H1 (cell line): ENCODE results near the gene STEAP3. TPM values are rescaled to one million over a fixed set of nuclear protein-coding genes. Genes with fewer than 3 reads are reported as not detected.
A peak's percentile ranks its signal among the peaks of the same experiment; 100 is the strongest.

Experiments
- CTCF ChIA-PET: fragments of 300-600 bp; sonication (Branson Sonifier 250); formaldehyde crosslinking; loops from one replicate; lab custom pipeline; 2021; ENCODE audit not compliant: partially characterized antibody; lab: Charles Lee
- POLR2A ChIA-PET: fragments of 300-600 bp; sonication (Branson Sonifier 250); formaldehyde crosslinking; loops from one replicate; lab custom pipeline; 2021; ENCODE audit warnings: inconsistent platforms; ENCODE audit not compliant: partially characterized antibody; lab: Charles Lee
- DNase-seq, 2 experiments: peaks; one replicate each; pipeline versions ENCODE4 v3.0.0 to v3.0.0-alpha.2; 2010 to 2022; ENCODE audit warnings: low spot score in 2 of 2, low read depth in 1 of 2, mixed read lengths in 1 of 2
- FAIRE-seq: peaks from 2 replicates; lab custom pipeline; 2011; peaks lifted over from hg19 to GRCh38; lab: Jason Lieb, UNC
- H2AFZ ChIP-seq: 2 replicates; pipeline ENCODE4 v1.8.1; 2012; ENCODE audit warnings: low read length, inconsistent platforms
- H2AK5ac ChIP-seq: 2 replicates; pipeline ENCODE4 v1.6.1; 2013; ENCODE audit warnings: low read depth, low read length
- H2BK120ac ChIP-seq: replicated peaks from 2 replicates; pipeline ENCODE3; 2013; ENCODE audit warnings: low read depth, low read length, inconsistent platforms
- H2BK12ac ChIP-seq: 2 replicates; pipeline ENCODE4 v1.6.1; 2013; ENCODE audit warnings: low read depth, low read length
- H2BK15ac ChIP-seq: 2 replicates; pipeline ENCODE4 v1.6.1; 2013; ENCODE audit warnings: low read length
- H2BK20ac ChIP-seq: 2 replicates; pipeline ENCODE4 v1.6.1; 2013; ENCODE audit warnings: low read length
- H2BK5ac ChIP-seq: 2 replicates; pipeline ENCODE4 v1.6.1; 2013; ENCODE audit warnings: low read depth, low read length
- H3K14ac ChIP-seq: 2 replicates; pipeline ENCODE4 v1.6.1; 2013; ENCODE audit warnings: inconsistent platforms; ENCODE audit not compliant: insufficient read length
- H3K18ac ChIP-seq: 2 replicates; pipeline ENCODE4 v1.6.1; 2013; ENCODE audit warnings: low read length; ENCODE audit errors: extremely low read depth
- H3K23ac ChIP-seq: 2 replicates; pipeline ENCODE4 v1.6.1; 2013; ENCODE audit warnings: inconsistent platforms; ENCODE audit not compliant: insufficient read length
- H3K23me2 ChIP-seq: 2 replicates; pipeline ENCODE4 v1.6.1; 2013; ENCODE audit warnings: low read depth, low read length
- H3K27ac ChIP-seq: 2 replicates; pipeline ENCODE4 v1.6.1; 2011; ENCODE audit warnings: low read depth, low read length, inconsistent platforms
- H3K27me3 ChIP-seq, 4 experiments: replicated peaks in 1 of 4; 1 replicate in 1 of 4; 2 replicates in 3 of 4; pipeline versions ENCODE4 v1.6.1 to v1.8.1; 2011 to 2013; ENCODE audit warnings: low read length in 3 of 4, mild to moderate bottlenecking in 3 of 4, inconsistent platforms in 2 of 4, mixed read lengths in 2 of 4, moderate library complexity in 1 of 4; ENCODE audit not compliant: control insufficient read depth in 3 of 4, insufficient read depth in 3 of 4; ENCODE audit errors: extremely low read depth in 1 of 4
- H3K36me3 ChIP-seq, 4 experiments: 2 replicates each; pipeline versions ENCODE4 v1.6.1 to v1.8.1; 2011 to 2013; ENCODE audit warnings: mild to moderate bottlenecking in 4 of 4, low read length in 3 of 4, moderate library complexity in 2 of 4, control low read depth in 1 of 4, inconsistent platforms in 1 of 4; ENCODE audit not compliant: insufficient read depth in 4 of 4, control insufficient read depth in 2 of 4
- H3K4ac ChIP-seq: replicated peaks from 2 replicates; pipeline ENCODE3; 2013; ENCODE audit warnings: low read length, low read depth, mixed read lengths, inconsistent platforms; ENCODE audit not compliant: insufficient read length
- H3K4me1 ChIP-seq, 4 experiments: replicated peaks in 1 of 4; 1 replicate in 1 of 4; 2 replicates in 3 of 4; pipeline versions ENCODE4 v1.6.1 to v1.8.1; 2011 to 2013; ENCODE audit warnings: low read length in 3 of 4, inconsistent platforms in 2 of 4, mixed read lengths in 1 of 4; ENCODE audit not compliant: insufficient read depth in 4 of 4, control insufficient read depth in 3 of 4
- H3K4me2 ChIP-seq, 2 experiments: 2 replicates each; pipeline versions ENCODE4 v1.6.1 to v1.8.1; 2011 to 2013; ENCODE audit warnings: low read depth in 2 of 2, low read length in 2 of 2, control low read depth in 1 of 2, inconsistent platforms in 1 of 2, mild to moderate bottlenecking in 1 of 2; ENCODE audit not compliant: insufficient read depth in 1 of 2
- H3K4me3 ChIP-seq, 4 experiments: fragments of 200-600, 300-600 bp in 1 of 4; sonication (generic), shearing (Covaris generic), sonication (Bioruptor Twin) in 1 of 4; 2 replicates each; pipeline versions ENCODE4 v1.5.1 to v1.8.1; 2011 to 2016; ENCODE audit warnings: low read length in 4 of 4, low read depth in 3 of 4, control low read depth in 2 of 4, inconsistent platforms in 2 of 4, mild to moderate bottlenecking in 2 of 4, mixed read lengths in 1 of 4, moderate library complexity in 1 of 4; ENCODE audit not compliant: insufficient read depth in 2 of 4; ENCODE audit errors: extremely low read depth in 1 of 4
- H3K56ac ChIP-seq: replicated peaks from 2 replicates; pipeline ENCODE3; 2013; ENCODE audit warnings: low read depth, mild to moderate bottlenecking, mixed read lengths, low read length, inconsistent platforms; ENCODE audit not compliant: insufficient read length
- H3K79me1 ChIP-seq: 2 replicates; pipeline ENCODE4 v1.6.1; 2013; ENCODE audit warnings: low read depth, low read length, control low read depth
- H3K79me2 ChIP-seq, 2 experiments: 2 replicates each; pipeline versions ENCODE4 v1.6.1 to v1.8.1; 2012 to 2013; ENCODE audit warnings: low read length in 2 of 2, mild to moderate bottlenecking in 2 of 2, inconsistent platforms in 1 of 2; ENCODE audit not compliant: insufficient read depth in 2 of 2, control insufficient read depth in 1 of 2
- H3K9ac ChIP-seq, 4 experiments: replicated peaks in 1 of 4; 1 replicate in 1 of 4; 2 replicates in 3 of 4; pipeline versions ENCODE4 v1.6.1 to v1.8.1; 2011 to 2013; ENCODE audit warnings: low read depth in 3 of 4, low read length in 3 of 4, control low read depth in 2 of 4, mild to moderate bottlenecking in 2 of 4, moderate library complexity in 2 of 4, inconsistent platforms in 1 of 4; ENCODE audit errors: extremely low read depth in 1 of 4
- H3K9me3 ChIP-seq, 2 experiments: 2 replicates each; pipeline versions ENCODE4 v1.6.1 to v1.8.1; 2012 to 2013; ENCODE audit warnings: mild to moderate bottlenecking in 2 of 2, moderate library complexity in 2 of 2, control low read depth in 1 of 2, inconsistent platforms in 1 of 2, low read depth in 1 of 2, low read length in 1 of 2, mixed read lengths in 1 of 2; ENCODE audit not compliant: insufficient read depth in 2 of 2
- H4K20me1 ChIP-seq, 2 experiments: replicated peaks in 1 of 2; 2 replicates each; pipeline versions ENCODE3 to v1.8.1; 2011 to 2013; ENCODE audit warnings: inconsistent platforms in 2 of 2, low read length in 2 of 2, mild to moderate bottlenecking in 1 of 2; ENCODE audit not compliant: insufficient read depth in 2 of 2, control insufficient read depth in 1 of 2
- H4K5ac ChIP-seq: 2 replicates; pipeline ENCODE4 v1.6.1; 2013; ENCODE audit warnings: low read length, low read depth, mixed read lengths, inconsistent platforms; ENCODE audit not compliant: insufficient read length
- H4K8ac ChIP-seq: 2 replicates; pipeline ENCODE4 v1.8.0; 2013; ENCODE audit warnings: mild to moderate bottlenecking, moderate library complexity, low read length, inconsistent platforms; ENCODE audit not compliant: insufficient read depth; ENCODE audit errors: extremely low read depth
- H4K91ac ChIP-seq: replicated peaks from 2 replicates; pipeline ENCODE3; 2013; ENCODE audit warnings: low read length, mixed read lengths, inconsistent platforms; ENCODE audit not compliant: insufficient read length
- CEBPB ChIP-seq: IDR thresholded peaks from 2 replicates; pipeline ENCODE4 v1.6.1; 2012; ENCODE audit warnings: low read depth, low read length
- JUND ChIP-seq: IDR thresholded peaks from 2 replicates; pipeline ENCODE4 v1.6.1; 2011; ENCODE audit warnings: mild to moderate bottlenecking, improper control_type of control experiment, low read length
- TBP ChIP-seq: IDR thresholded peaks from 2 replicates; pipeline ENCODE4 v1.6.1; 2011; ENCODE audit warnings: low read depth, low read length, improper control_type of control experiment
- WGBS, 2 experiments: shearing (Covaris generic) in 1 of 2; methylation state at CpG; one replicate each; pipeline versions ENCODE4 v1.1.6 to v1.1.7; 2013 to 2015; ENCODE audit warnings: low lambda C conversion rate in 2 of 2, mixed read lengths in 2 of 2, inconsistent platforms in 1 of 2, low coverage in 1 of 2, missing lambda C conversion rate in 1 of 2; ENCODE audit not compliant: insufficient replicate concordance in 2 of 2, insufficient coverage in 1 of 2, insufficient read length in 1 of 2; ENCODE audit errors: extremely low coverage in 1 of 2, missing lambda C conversion rate in 1 of 2; 5-methylcytosine and 5-hydroxymethylcytosine counted together
- polyA plus RNA-seq, 7 experiments: library from polyadenylated mRNA; depleted of rRNA in 3 of 7; stranded (reverse) in 5 of 7; unstranded in 2 of 7; fragments of >200 nt in 5 of 7; fragments of 200-250 nt in 2 of 7; gene quantifications; 1 replicate in 5 of 7; 2 replicates in 1 of 7; 4 replicates in 1 of 7; pipeline versions ENCODE4 v1.2.1 to v1.2.3, GENCODE V29; 2011 to 2013; ENCODE audit warnings: missing spikeins in 2 of 7, mixed read lengths in 2 of 7
- total RNA-seq: library from RNA; stranded (reverse); fragmentation: NEBNext Ultra II Directional; extraction: Animal tissue kit (Norgen Biotek cat#: 25700); gene quantifications from 2 replicates; pipeline ENCODE4 v1.2.1, GENCODE V29; 2021

Gene STEAP3
- total and polyA plus RNA-seq, 2 of the 8 experiments (the other 6 are each of a cell fraction or from before 2014, with no cell fraction given) = 21.7 to 27.9 TPM

GRCh38 chr2:119276864-119277263 lies 53.2 kb downstream of the STEAP3 start:
- H3K18ac ChIP-seq = no peak overlapping the region
- no peaks in the 10 kb centered on the region for H3K36me3 ChIP-seq
- H2AFZ ChIP-seq = no peak overlapping the region; the same call in 1 of the 2 replicates
- no peak overlapping the region for H2BK20ac ChIP-seq
- H3K27ac ChIP-seq = no peak overlapping the region
- FAIRE-seq (no peak), DNase-seq (peak in 1 of 2 experiments; percentile 43)
- WGBS, 2 experiments = 77% methylated on average over 8 of the region's 8 CpGs; no CpG with 5 or more reads in 1 of the 2 experiments
- no peak overlapping the region for H3K9ac ChIP-seq
- H3K23ac ChIP-seq = no peak overlapping the region
- H3K9me3 ChIP-seq = no peaks in the 10 kb centered on the region
- no peaks in the 10 kb centered on the region for H3K23me2 ChIP-seq
- H3K4me1 ChIP-seq = no peaks in the 10 kb centered on the region; a peak in 1 of 7 replicates
- H3K4me2 ChIP-seq = no peak overlapping the region
- H3K79me2 ChIP-seq = no peaks in the 10 kb centered on the region
- H2BK15ac ChIP-seq = no peak overlapping the region
- H3K79me1 ChIP-seq = no peaks in the 10 kb centered on the region
- no peak overlapping the region for H4K91ac ChIP-seq
- H4K5ac ChIP-seq = no peak overlapping the region
- ChIA-PET CTCF (interaction anchor here (0.6 to 1.4 kb wide), 2 partner anchors 12 to 407 kb away, joined by 3 to 4 read pairs; no protein-coding TSS in a partner anchor), POLR2A (no interaction called here)
- H2AK5ac ChIP-seq = no peak overlapping the region
- no peak overlapping the region for H3K14ac ChIP-seq
- H3K4ac ChIP-seq = no peak overlapping the region
- no peak overlapping the region for H3K4me3 ChIP-seq
- no peak overlapping the region for H2BK120ac ChIP-seq
- H3K56ac ChIP-seq = no peak overlapping the region
- no peak overlapping the region for H4K8ac ChIP-seq
- H2BK12ac ChIP-seq = no peak overlapping the region
- H3K27me3 ChIP-seq = no peaks in the 10 kb centered on the region; a peak in 1 of 7 replicates
- no peak for TF ChIP-seq TBP
- no peak for TF ChIP-seq CEBPB
- no peak for TF ChIP-seq JUND
- no peaks in the 10 kb centered on the region for H4K20me1 ChIP-seq
- no peak overlapping the region for H2BK5ac ChIP-seq
